ENCODE data around the gene PDXP. TPM values are rescaled to one million over a fixed set of nuclear protein-coding genes. Genes with fewer than 3 reads are reported as not detected.

The PDXP gene
- total and polyA plus RNA-seq, 2 experiments from 2014 or later, result 15.0 to 55.6 TPM

GRCh38 chr22:37638391-37639069 is 20.0 kb upstream of the PDXP start:
- no peaks in the 10 kb centered on the region for H3K9me3 Mint-ChIP-seq
- Histone ChIP-seq H3F3A (replicated peaks; ENCODE audit: low read depth) (peaks cover 42% of the 10 kb centered on the region), H3K79me2 (replicated peaks; ENCODE audit: insufficient read depth) (peaks cover 6% of the 10 kb centered on the region; the same call in 1 of the 2 replicates), H3K4me3 (peak overlapping the region; percentile 89), H3K4me1 (ENCODE audit: insufficient read depth) (peaks cover 28% of the 10 kb centered on the region), H2AFZ (no peak overlapping the region; the same call in 1 of the 2 replicates), H3K27ac (ENCODE audit: low read depth) (no peak overlapping the region), H3K4me2 (peak overlapping the region; percentile 97), H4K20me1 (replicated peaks; ENCODE audit: insufficient read depth) (no peaks in the 10 kb centered on the region; the same call in 1 of the 2 replicates), H3K36me3 (ENCODE audit: insufficient read depth) (no peaks in the 10 kb centered on the region), H3K9me2 (ENCODE audit: insufficient read depth) (no peaks in the 10 kb centered on the region), H3K27me3 (ENCODE audit: insufficient read depth) (no peaks in the 10 kb centered on the region)
- H3K36me3 Mint-ChIP-seq (ENCODE audit: low read depth), result peaks cover 3% of the 10 kb centered on the region
- DNase-seq (ENCODE audit: low spot score) (no peak), ATAC-seq (peak; percentile 0; the same call in 1 of the 3 replicates)
- peaks cover 39% of the 10 kb centered on the region for H3K4me1 Mint-ChIP-seq
- peaks cover 28% of the 10 kb centered on the region for H3K27me3 Mint-ChIP-seq (ENCODE audit: insufficient read depth, low read depth, poor library complexity)
- no peak overlapping the region for H3K27ac Mint-ChIP-seq
- peak overlapping the region; percentile 78 for H3K4me3 Mint-ChIP-seq
- no peak for TF ChIP-seq ETS1 (IDR thresholded peaks at IDR 0.05)
- no peak for TF ChIP-seq STAT1 (IDR thresholded peaks at IDR 0.05; ENCODE audit: unreplicated experiment)
- TF ChIP-seq ZNF114 (CRISPR knock-in tag; IDR thresholded peaks at IDR 0.05), result no peak
- TF ChIP-seq CREB1 (CRISPR knock-in tag; IDR thresholded peaks at IDR 0.05; ENCODE audit: low read depth), result no peak
- no peak for TF ChIP-seq CTCF (conservative IDR thresholded peaks at IDR 0.05; ENCODE audit: low read depth in 2 of 2)
- no peak for TF ChIP-seq ZNF331 (CRISPR knock-in tag; IDR thresholded peaks at IDR 0.05; ENCODE audit: low read depth)
- TF ChIP-seq NANOG (IDR thresholded peaks at IDR 0.05; ENCODE audit: borderline replicate concordance), result no peak
- TF ChIP-seq REST (IDR thresholded peaks at IDR 0.05; ENCODE audit: unreplicated experiment), result no peak
- no peak for TF ChIP-seq EZH2 (IDR thresholded peaks at IDR 0.05; ENCODE audit: low read depth, unreplicated experiment)
- TF ChIP-seq JUNB (IDR thresholded peaks at IDR 0.05; ENCODE audit: unreplicated experiment), result no peak
- no peak for TF ChIP-seq ZNF462 (CRISPR knock-in tag; IDR thresholded peaks at IDR 0.05)
- no peak for TF ChIP-seq POLR2AphosphoS5 (IDR thresholded peaks at IDR 0.05; ENCODE audit: low read depth)
- TF ChIP-seq EZH2phosphoT487 (IDR thresholded peaks at IDR 0.05; ENCODE audit: unreplicated experiment), result no peak

Data from GM23338 (cell line).